ENCODE measurements around the gene GNG4.

The GNG4 gene

GRCh38 chr1:235669277-235669676 is 19.7 kb upstream of the GNG4 start:
- in situ Hi-C loops (cut with HindIII; ENCODE audit: low sequenced_read_pairs) = no loop called here
- H3K4me3 ChIP-seq (ENCODE audit: low read depth, low read length) = no peak overlapping the region
- no peak for TF ChIP-seq CTCF (IDR thresholded peaks at IDR 0.05; ENCODE audit: low read depth, low read length)
- DNase-seq (ENCODE audit: low read depth, low spot score) = no peak

GRCh38 chr1:235663628-235664027 is 14.0 kb upstream of the GNG4 start:
- DNase-seq (ENCODE audit: low read depth, low spot score) = no peak
- no peak for TF ChIP-seq CTCF (IDR thresholded peaks at IDR 0.05; ENCODE audit: low read depth, low read length)
- H3K4me3 ChIP-seq (ENCODE audit: low read depth, low read length) = no peak overlapping the region
- in situ Hi-C loops (cut with HindIII; ENCODE audit: low sequenced_read_pairs) = no loop called here

- H3K4me3 ChIP-seq (ENCODE audit: low read depth, low read length) = no peak overlapping the region
- in situ Hi-C loops (cut with HindIII; ENCODE audit: low sequenced_read_pairs) = no loop called here
- no peak for TF ChIP-seq CTCF (IDR thresholded peaks at IDR 0.05; ENCODE audit: low read depth, low read length)
- no peak for DNase-seq (ENCODE audit: low read depth, low spot score)
Observed at GRCh38 chr1:235661568-235661967, 12.0 kb upstream of the GNG4 start.

- no peak for DNase-seq (ENCODE audit: low read depth, low spot score)
- in situ Hi-C loops (cut with HindIII; ENCODE audit: low sequenced_read_pairs) = no loop called here
- H3K4me3 ChIP-seq (ENCODE audit: low read depth, low read length) = no peak overlapping the region
- TF ChIP-seq CTCF (IDR thresholded peaks at IDR 0.05; ENCODE audit: low read depth, low read length) = no peak
Observed at GRCh38 chr1:235659186-235659771, 9.7 kb upstream of the GNG4 start.

- H3K4me3 ChIP-seq (ENCODE audit: low read depth, low read length) = no peak overlapping the region
- in situ Hi-C loops (cut with HindIII; ENCODE audit: low sequenced_read_pairs) = no loop called here
- no peak for DNase-seq (ENCODE audit: low read depth, low spot score)
- TF ChIP-seq CTCF (IDR thresholded peaks at IDR 0.05; ENCODE audit: low read depth, low read length) = no peak
Observed at GRCh38 chr1:235657747-235658526, 8.4 kb upstream of the GNG4 start.

- H3K4me3 ChIP-seq (ENCODE audit: low read depth, low read length) = no peak overlapping the region
- no peak for DNase-seq (ENCODE audit: low read depth, low spot score)
- in situ Hi-C loops (cut with HindIII; ENCODE audit: low sequenced_read_pairs) = no loop called here
- TF ChIP-seq CTCF (IDR thresholded peaks at IDR 0.05; ENCODE audit: low read depth, low read length) = no peak
Observed at GRCh38 chr1:235657269-235657668, 7.7 kb upstream of the GNG4 start.
